ENCODE data around the gene HOXB5. TPM values are rescaled to one million over a fixed set of nuclear protein-coding genes. Genes with fewer than 3 reads are reported as not detected.

The HOXB5 gene
- total RNA-seq, 1 experiment from 2014 or later: 0.51 TPM

GRCh38 chr17:48617471-48618255 lies 24.1 kb upstream of the HOXB5 start:
- no peak for DNase-seq (ENCODE audit: low read depth)

GRCh38 chr17:48616717-48617470 lies 23.3 kb upstream of the HOXB5 start:
- DNase-seq (ENCODE audit: low read depth): no peak

- no peak for DNase-seq (ENCODE audit: low read depth)
Observed at GRCh38 chr17:48615963-48616716, 22.6 kb upstream of the HOXB5 start.

- DNase-seq (ENCODE audit: low read depth): no peak
Observed at GRCh38 chr17:48615047-48615962, 21.7 kb upstream of the HOXB5 start, which contains the start of gene HOXB8. HOXB8 (minus strand) TSS chr17:48615292; CDS start chr17:48614704, 588 bp downstream.

GRCh38 chr17:48613862-48614694 lies 20.5 kb upstream of the HOXB5 start:
- DNase-seq (ENCODE audit: low read depth): no peak

GRCh38 chr17:48612854-48613691 lies 19.5 kb upstream of the HOXB5 start:
- DNase-seq (ENCODE audit: low read depth): no peak

- no peak for DNase-seq (ENCODE audit: low read depth)
Observed at GRCh38 chr17:48612456-48612853, 18.9 kb upstream of the HOXB5 start.

GRCh38 chr17:48611681-48612455 lies 18.3 kb upstream of the HOXB5 start:
- peak; percentile 74 for DNase-seq (ENCODE audit: low read depth)

- no peak for DNase-seq (ENCODE audit: low read depth)
Observed at GRCh38 chr17:48611213-48611612, 17.6 kb upstream of the HOXB5 start.

- peak; percentile 65 for DNase-seq (ENCODE audit: low read depth)
Observed at GRCh38 chr17:48610282-48611211, 17.0 kb upstream of the HOXB5 start, which contains the start of gene HOXB7. HOXB7 (minus strand) TSS chr17:48611017; CDS start chr17:48610918, 99 bp downstream.

- no peak for DNase-seq (ENCODE audit: low read depth)
Observed at GRCh38 chr17:48609759-48610281, 16.2 kb upstream of the HOXB5 start.

GRCh38 chr17:48609033-48609432 lies 15.5 kb upstream of the HOXB5 start:
- no peak for DNase-seq (ENCODE audit: low read depth)

GRCh38 chr17:48608494-48608834 lies 14.9 kb upstream of the HOXB5 start:
- no peak for DNase-seq (ENCODE audit: low read depth)

GRCh38 chr17:48606892-48607614 lies 13.5 kb upstream of the HOXB5 start:
- DNase-seq (ENCODE audit: low read depth): no peak

- no peak for DNase-seq (ENCODE audit: low read depth)
Observed at GRCh38 chr17:48605991-48606891, 12.7 kb upstream of the HOXB5 start.
